A673 (cell line): ENCODE measurements around the gene CDC42SE2. TPM values are rescaled to one million over a fixed set of nuclear protein-coding genes. Genes with fewer than 3 reads are reported as not detected.
A peak's percentile ranks its signal among the peaks of the same experiment; 100 is the strongest.

Experiments used
- BruUV-seq: library from RNA; stranded (reverse); fragments of 400-500 nt; replicated peaks from 2 replicates; lab custom pipeline; 2021; lab: Mats Ljungman, UMichigan
- CTCF ChIA-PET: fragments of 300-600 bp; sonication (Branson Sonifier 250); formaldehyde crosslinking; loops from one replicate; lab custom pipeline; 2022; ENCODE audit warnings: antibody characterized with exemption; lab: Charles Lee
- POLR2A ChIA-PET: fragments of 300-600 bp; sonication (Branson Sonifier 250); formaldehyde crosslinking; loops from one replicate; lab custom pipeline; 2022; ENCODE audit warnings: antibody characterized with exemption; ENCODE audit not compliant: low non-redundant PET; lab: Charles Lee
- DNase-seq: peaks from one replicate; pipeline ENCODE4 v3.0.0-alpha.2; 2015; ENCODE audit warnings: low spot score
- H3K27ac ChIP-seq: fragments of 200-600 bp; sonication (generic); 2 replicates; pipeline ENCODE4 v1.5.1; 2016; ENCODE audit warnings: mixed run types, low read depth, mild to moderate bottlenecking, mixed read lengths, antibody characterized with exemption, low read length; ENCODE audit not compliant: poor library complexity, severe bottlenecking
- H3K27me3 ChIP-seq: fragments of 200-600 bp; sonication (generic); replicated peaks from 2 replicates; pipeline ENCODE4 v1.6.1; 2017; ENCODE audit warnings: mixed run types, low read depth, mild to moderate bottlenecking, mixed read lengths, antibody characterized with exemption, low read length; ENCODE audit not compliant: insufficient read depth, poor library complexity
- H3K36me3 ChIP-seq: fragments of 200-600 bp; sonication (generic); 2 replicates; pipeline ENCODE4 v1.6.1; 2016; ENCODE audit warnings: mixed run types, mild to moderate bottlenecking, mixed read lengths, antibody characterized with exemption, low read length; ENCODE audit not compliant: insufficient read depth, poor library complexity, severe bottlenecking
- H3K4me1 ChIP-seq: fragments of 200-600 bp; sonication (generic); 2 replicates; pipeline ENCODE4 v1.6.1; 2017; ENCODE audit warnings: mixed run types, mild to moderate bottlenecking, mixed read lengths, antibody characterized with exemption, low read length; ENCODE audit not compliant: insufficient read depth, poor library complexity, severe bottlenecking
- H3K4me3 ChIP-seq: fragments of 200-600 bp; sonication (generic); 2 replicates; pipeline ENCODE4 v1.5.1; 2016; ENCODE audit warnings: low read depth, mixed run types, mild to moderate bottlenecking, mixed read lengths, low read length; ENCODE audit not compliant: poor library complexity, severe bottlenecking
- H3K9me3 ChIP-seq: fragments of 200-600 bp; sonication (generic); 2 replicates; pipeline ENCODE4 v1.6.1; 2016; ENCODE audit warnings: mixed run types, low read depth, mild to moderate bottlenecking, mixed read lengths, antibody characterized with exemption, low read length; ENCODE audit not compliant: poor library complexity, severe bottlenecking
- CTCF ChIP-seq: fragments of 300-800, 200-600 bp; sonication (generic); conservative IDR thresholded peaks from 2 replicates; pipeline ENCODE4 v1.5.1; 2017; ENCODE audit warnings: low read depth, mild to moderate bottlenecking, antibody characterized with exemption, low read length, moderate library complexity, mixed read lengths
- EZH2 ChIP-seq: fragments of 200-600 bp; sonication (generic); IDR thresholded peaks from 2 replicates; pipeline ENCODE4 v1.6.1; 2017; ENCODE audit warnings: borderline replicate concordance, low read depth, mild to moderate bottlenecking, mixed read lengths, antibody characterized with exemption, low read length; ENCODE audit not compliant: poor library complexity, severe bottlenecking
- intact Hi-C: fragments of 100-400 bp; cut with micrococcal nuclease; formaldehyde crosslinking; loops from one replicate; pipeline ENCODE4 v1.10.0; 2022; ENCODE audit not compliant: unreplicated experiment
- total RNA-seq: library from RNA; stranded (reverse); gene quantifications from 2 replicates; pipeline ENCODE4 v1.2.3, GENCODE V29; 2021

CDC42SE2 gene
- total RNA-seq, 1 experiment from 2014 or later = 25.5 TPM

GRCh38 chr5:131382407-131383395 lies 118.8 kb downstream of the CDC42SE2 start:
- DNase-seq = peak; percentile 83
- CTCF ChIA-PET = interaction anchor here (0.6 to 1.0 kb wide), 2 partner anchors 271 to 512 kb away, joined by 3 to 5 read pairs; no protein-coding TSS in a partner anchor
- intact Hi-C loops = loop anchor here (1.0 to 2.0 kb wide), 2 partner anchors 118 to 218 kb away; partner anchors contain the start of gene CDC42SE2
- no peaks in the 10 kb centered on the region for H3K27me3 ChIP-seq
- no peak overlapping the region for H3K27ac ChIP-seq
- no TSS peak for BruUV-seq
- H3K4me1 ChIP-seq = peaks cover 43% of the 10 kb centered on the region
- H3K9me3 ChIP-seq = no peaks in the 10 kb centered on the region
- no peak overlapping the region for H3K4me3 ChIP-seq
- TF ChIP-seq CTCF (peak; percentile 63), EZH2 (no peak)
- no peaks in the 10 kb centered on the region for H3K36me3 ChIP-seq
- POLR2A ChIA-PET = no interaction called here

- POLR2A ChIA-PET = no interaction called here
- no peak for DNase-seq
- Histone ChIP-seq H3K4me1 (peaks cover 29% of the 10 kb centered on the region), H3K27ac (no peak overlapping the region), H3K4me3 (no peak overlapping the region), H3K9me3 (no peaks in the 10 kb centered on the region), H3K36me3 (no peaks in the 10 kb centered on the region), H3K27me3 (no peaks in the 10 kb centered on the region)
- intact Hi-C loops = no loop called here
- no TSS peak for BruUV-seq
- CTCF ChIA-PET = interaction anchor here (0.5 kb wide), 1 partner anchor 263 kb away, joined by 3 read pairs; no protein-coding TSS in a partner anchor
- TF ChIP-seq CTCF = no peak
These were observed 120.3 kb downstream of the CDC42SE2 start for GRCh38 chr5:131384173-131384572.

GRCh38 chr5:131384616-131385214 lies 120.9 kb downstream of the CDC42SE2 start:
- Histone ChIP-seq H3K9me3 (no peaks in the 10 kb centered on the region), H3K27ac (no peak overlapping the region), H3K4me3 (no peak overlapping the region), H3K36me3 (no peaks in the 10 kb centered on the region), H3K4me1 (peaks cover 23% of the 10 kb centered on the region), H3K27me3 (no peaks in the 10 kb centered on the region)
- BruUV-seq = no TSS peak
- CTCF ChIA-PET = no interaction called here
- intact Hi-C loops = no loop called here
- TF ChIP-seq CTCF = no peak
- TF ChIP-seq EZH2 = no peak
- DNase-seq = no peak
- POLR2A ChIA-PET = no interaction called here
